ENCODE data around the gene IGLL5.

IGLL5 gene

GRCh38 chr22:22887621-22888503 is at the start of gene IGLL5:
Gene IGLL5, plus strand, starts transcription at chr22:22887816. Its CDS starts 238 bp downstream, at chr22:22888054.
- Histone ChIP-seq H3K27me3 (ENCODE audit: control insufficient read depth, insufficient read depth, low read length) (no peaks in the 10 kb centered on the region), H3K4me1 (ENCODE audit: control insufficient read depth, insufficient read depth, low read length) (no peaks in the 10 kb centered on the region), H3K9ac (ENCODE audit: low read length) (no peak within 1 kb of the TSS), H3K36me3 (ENCODE audit: control insufficient read depth, insufficient read depth, low read length) (no peaks in the 10 kb centered on the region), H3K4me3 (ENCODE audit: low read length) (no peak within 1 kb of the TSS), H3K9me3 (ENCODE audit: control insufficient read depth, low read length) (no peaks in the 10 kb centered on the region)

- Histone ChIP-seq H3K4me3 (ENCODE audit: low read length) (no peak overlapping the region), H3K36me3 (ENCODE audit: control insufficient read depth, insufficient read depth, low read length) (no peaks in the 10 kb centered on the region), H3K4me1 (ENCODE audit: control insufficient read depth, insufficient read depth, low read length) (no peaks in the 10 kb centered on the region), H3K27me3 (ENCODE audit: control insufficient read depth, insufficient read depth, low read length) (peaks cover 6% of the 10 kb centered on the region), H3K9ac (ENCODE audit: low read length) (no peak overlapping the region), H3K9me3 (ENCODE audit: control insufficient read depth, low read length) (no peaks in the 10 kb centered on the region)
These were observed 49.3 kb upstream of the IGLL5 start for GRCh38 chr22:22838148-22838786.

- no peak overlapping the region for H3K9ac ChIP-seq (ENCODE audit: low read length)
- H3K36me3 ChIP-seq (ENCODE audit: control insufficient read depth, insufficient read depth, low read length), result no peaks in the 10 kb centered on the region
- peaks cover 6% of the 10 kb centered on the region for H3K27me3 ChIP-seq (ENCODE audit: control insufficient read depth, insufficient read depth, low read length)
- no peaks in the 10 kb centered on the region for H3K4me1 ChIP-seq (ENCODE audit: control insufficient read depth, insufficient read depth, low read length)
- no peak overlapping the region for H3K4me3 ChIP-seq (ENCODE audit: low read length)
- no peaks in the 10 kb centered on the region for H3K9me3 ChIP-seq (ENCODE audit: control insufficient read depth, low read length)
These were observed 47.9 kb upstream of the IGLL5 start for GRCh38 chr22:22839570-22840314.

- Histone ChIP-seq H3K36me3 (ENCODE audit: control insufficient read depth, insufficient read depth, low read length) (no peaks in the 10 kb centered on the region), H3K9ac (ENCODE audit: low read length) (no peak overlapping the region), H3K4me1 (ENCODE audit: control insufficient read depth, insufficient read depth, low read length) (no peaks in the 10 kb centered on the region), H3K27me3 (ENCODE audit: control insufficient read depth, insufficient read depth, low read length) (peaks cover 6% of the 10 kb centered on the region), H3K9me3 (ENCODE audit: control insufficient read depth, low read length) (no peaks in the 10 kb centered on the region), H3K4me3 (ENCODE audit: low read length) (no peak overlapping the region)
These were observed 46.8 kb upstream of the IGLL5 start for GRCh38 chr22:22840780-22841179.

- no peak overlapping the region for H3K9ac ChIP-seq (ENCODE audit: low read length)
- H3K27me3 ChIP-seq (ENCODE audit: control insufficient read depth, insufficient read depth, low read length), result peaks cover 5% of the 10 kb centered on the region
- H3K36me3 ChIP-seq (ENCODE audit: control insufficient read depth, insufficient read depth, low read length), result no peaks in the 10 kb centered on the region
- no peaks in the 10 kb centered on the region for H3K9me3 ChIP-seq (ENCODE audit: control insufficient read depth, low read length)
- H3K4me1 ChIP-seq (ENCODE audit: control insufficient read depth, insufficient read depth, low read length), result no peaks in the 10 kb centered on the region
- H3K4me3 ChIP-seq (ENCODE audit: low read length), result no peak overlapping the region
These were observed 46.0 kb upstream of the IGLL5 start for GRCh38 chr22:22841598-22841997.

- Histone ChIP-seq H3K9me3 (ENCODE audit: control insufficient read depth, low read length) (no peaks in the 10 kb centered on the region), H3K4me1 (ENCODE audit: control insufficient read depth, insufficient read depth, low read length) (no peaks in the 10 kb centered on the region), H3K9ac (ENCODE audit: low read length) (no peak overlapping the region), H3K4me3 (ENCODE audit: low read length) (no peak overlapping the region), H3K36me3 (ENCODE audit: control insufficient read depth, insufficient read depth, low read length) (no peaks in the 10 kb centered on the region), H3K27me3 (ENCODE audit: control insufficient read depth, insufficient read depth, low read length) (peaks cover 3% of the 10 kb centered on the region)
These were observed 45.5 kb upstream of the IGLL5 start for GRCh38 chr22:22842085-22842484.

GRCh38 chr22:22843848-22844247 is 43.8 kb upstream of the IGLL5 start:
- no peak overlapping the region for H3K9ac ChIP-seq (ENCODE audit: low read length)
- no peaks in the 10 kb centered on the region for H3K9me3 ChIP-seq (ENCODE audit: control insufficient read depth, low read length)
- no peaks in the 10 kb centered on the region for H3K36me3 ChIP-seq (ENCODE audit: control insufficient read depth, insufficient read depth, low read length)
- H3K4me3 ChIP-seq (ENCODE audit: low read length), result no peak overlapping the region
- no peaks in the 10 kb centered on the region for H3K4me1 ChIP-seq (ENCODE audit: control insufficient read depth, insufficient read depth, low read length)
- H3K27me3 ChIP-seq (ENCODE audit: control insufficient read depth, insufficient read depth, low read length), result no peaks in the 10 kb centered on the region

- no peaks in the 10 kb centered on the region for H3K27me3 ChIP-seq (ENCODE audit: control insufficient read depth, insufficient read depth, low read length)
- H3K9me3 ChIP-seq (ENCODE audit: control insufficient read depth, low read length), result no peaks in the 10 kb centered on the region
- no peaks in the 10 kb centered on the region for H3K4me1 ChIP-seq (ENCODE audit: control insufficient read depth, insufficient read depth, low read length)
- H3K4me3 ChIP-seq (ENCODE audit: low read length), result no peak overlapping the region
- H3K9ac ChIP-seq (ENCODE audit: low read length), result no peak overlapping the region
- no peaks in the 10 kb centered on the region for H3K36me3 ChIP-seq (ENCODE audit: control insufficient read depth, insufficient read depth, low read length)
These were observed 40.4 kb upstream of the IGLL5 start for GRCh38 chr22:22847241-22847640.

GRCh38 chr22:22848364-22848866 is 39.2 kb upstream of the IGLL5 start:
- no peaks in the 10 kb centered on the region for H3K27me3 ChIP-seq (ENCODE audit: control insufficient read depth, insufficient read depth, low read length)
- H3K9me3 ChIP-seq (ENCODE audit: control insufficient read depth, low read length), result no peaks in the 10 kb centered on the region
- no peaks in the 10 kb centered on the region for H3K36me3 ChIP-seq (ENCODE audit: control insufficient read depth, insufficient read depth, low read length)
- no peak overlapping the region for H3K4me3 ChIP-seq (ENCODE audit: low read length)
- no peaks in the 10 kb centered on the region for H3K4me1 ChIP-seq (ENCODE audit: control insufficient read depth, insufficient read depth, low read length)
- H3K9ac ChIP-seq (ENCODE audit: low read length), result no peak overlapping the region

GRCh38 chr22:22849640-22850610 is 37.7 kb upstream of the IGLL5 start:
- H3K36me3 ChIP-seq (ENCODE audit: control insufficient read depth, insufficient read depth, low read length), result no peaks in the 10 kb centered on the region
- H3K4me3 ChIP-seq (ENCODE audit: low read length), result no peak overlapping the region
- H3K9me3 ChIP-seq (ENCODE audit: control insufficient read depth, low read length), result no peaks in the 10 kb centered on the region
- H3K4me1 ChIP-seq (ENCODE audit: control insufficient read depth, insufficient read depth, low read length), result no peaks in the 10 kb centered on the region
- H3K9ac ChIP-seq (ENCODE audit: low read length), result no peak overlapping the region
- H3K27me3 ChIP-seq (ENCODE audit: control insufficient read depth, insufficient read depth, low read length), result no peaks in the 10 kb centered on the region

GRCh38 chr22:22851969-22852368 is 35.6 kb upstream of the IGLL5 start:
- H3K9me3 ChIP-seq (ENCODE audit: control insufficient read depth, low read length), result no peaks in the 10 kb centered on the region
- no peaks in the 10 kb centered on the region for H3K4me1 ChIP-seq (ENCODE audit: control insufficient read depth, insufficient read depth, low read length)
- H3K27me3 ChIP-seq (ENCODE audit: control insufficient read depth, insufficient read depth, low read length), result no peaks in the 10 kb centered on the region
- no peaks in the 10 kb centered on the region for H3K36me3 ChIP-seq (ENCODE audit: control insufficient read depth, insufficient read depth, low read length)
- no peak overlapping the region for H3K9ac ChIP-seq (ENCODE audit: low read length)
- no peak overlapping the region for H3K4me3 ChIP-seq (ENCODE audit: low read length)

All from mucosa of stomach (tissue), 1 donor.